22Rv1 (cell line): ENCODE data around the gene HIVEP3.
A peak's percentile ranks its signal among the peaks of the same experiment; 100 is the strongest.

Experiments used
- H3K27ac ChIP-seq: fragments of 450-650 bp; 2 replicates; pipeline ENCODE4 v1.5.1; 2017
- ZFX ChIP-seq: fragments of 450-650 bp; IDR thresholded peaks from 2 replicates; pipeline ENCODE4 v1.6.1; 2017; ENCODE audit warnings: antibody characterized with exemption, borderline replicate concordance
- TF ChIP-seq, protein P1 (sequence below): fragments of 450-650 bp; IDR thresholded peaks from 2 replicates; pipeline ENCODE4 v1.5.1; 2017; ENCODE audit warnings: mild to moderate bottlenecking

The HIVEP3 gene

GRCh38 chr1:41789661-41790330 is 128.9 kb downstream of the HIVEP3 start:
- TF ChIP-seq, protein P1, sequence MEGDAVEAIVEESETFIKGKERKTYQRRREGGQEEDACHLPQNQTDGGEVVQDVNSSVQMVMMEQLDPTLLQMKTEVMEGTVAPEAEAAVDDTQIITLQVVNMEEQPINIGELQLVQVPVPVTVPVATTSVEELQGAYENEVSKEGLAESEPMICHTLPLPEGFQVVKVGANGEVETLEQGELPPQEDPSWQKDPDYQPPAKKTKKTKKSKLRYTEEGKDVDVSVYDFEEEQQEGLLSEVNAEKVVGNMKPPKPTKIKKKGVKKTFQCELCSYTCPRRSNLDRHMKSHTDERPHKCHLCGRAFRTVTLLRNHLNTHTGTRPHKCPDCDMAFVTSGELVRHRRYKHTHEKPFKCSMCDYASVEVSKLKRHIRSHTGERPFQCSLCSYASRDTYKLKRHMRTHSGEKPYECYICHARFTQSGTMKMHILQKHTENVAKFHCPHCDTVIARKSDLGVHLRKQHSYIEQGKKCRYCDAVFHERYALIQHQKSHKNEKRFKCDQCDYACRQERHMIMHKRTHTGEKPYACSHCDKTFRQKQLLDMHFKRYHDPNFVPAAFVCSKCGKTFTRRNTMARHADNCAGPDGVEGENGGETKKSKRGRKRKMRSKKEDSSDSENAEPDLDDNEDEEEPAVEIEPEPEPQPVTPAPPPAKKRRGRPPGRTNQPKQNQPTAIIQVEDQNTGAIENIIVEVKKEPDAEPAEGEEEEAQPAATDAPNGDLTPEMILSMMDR, result no peak
- TF ChIP-seq ZFX, result no peak
- peak overlapping the region; percentile 52 for H3K27ac ChIP-seq

DNA sequence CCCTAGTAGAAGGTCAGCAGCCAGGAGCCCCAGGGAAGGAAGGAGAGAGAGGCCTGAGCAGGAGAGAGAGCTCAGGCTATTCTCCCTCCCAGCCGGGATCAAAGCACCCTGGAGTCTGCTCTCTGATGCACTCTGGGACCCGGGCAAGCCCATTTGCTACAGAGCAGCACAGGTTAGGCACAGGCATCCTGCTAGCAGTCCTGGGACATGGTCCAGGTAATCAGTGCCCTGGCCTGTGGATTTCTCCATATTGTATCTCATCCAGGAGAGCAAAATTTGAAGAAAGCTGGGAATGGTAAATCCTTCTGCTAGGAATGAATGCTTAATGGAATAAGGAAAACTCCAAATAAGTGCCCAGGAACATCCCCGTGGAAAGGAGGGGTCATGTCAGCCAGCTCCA is 130.3 kb downstream of the HIVEP3 start:
- H3K27ac ChIP-seq, result no peak overlapping the region
- TF ChIP-seq, protein P1, result no peak
- no peak for TF ChIP-seq ZFX

DNA sequence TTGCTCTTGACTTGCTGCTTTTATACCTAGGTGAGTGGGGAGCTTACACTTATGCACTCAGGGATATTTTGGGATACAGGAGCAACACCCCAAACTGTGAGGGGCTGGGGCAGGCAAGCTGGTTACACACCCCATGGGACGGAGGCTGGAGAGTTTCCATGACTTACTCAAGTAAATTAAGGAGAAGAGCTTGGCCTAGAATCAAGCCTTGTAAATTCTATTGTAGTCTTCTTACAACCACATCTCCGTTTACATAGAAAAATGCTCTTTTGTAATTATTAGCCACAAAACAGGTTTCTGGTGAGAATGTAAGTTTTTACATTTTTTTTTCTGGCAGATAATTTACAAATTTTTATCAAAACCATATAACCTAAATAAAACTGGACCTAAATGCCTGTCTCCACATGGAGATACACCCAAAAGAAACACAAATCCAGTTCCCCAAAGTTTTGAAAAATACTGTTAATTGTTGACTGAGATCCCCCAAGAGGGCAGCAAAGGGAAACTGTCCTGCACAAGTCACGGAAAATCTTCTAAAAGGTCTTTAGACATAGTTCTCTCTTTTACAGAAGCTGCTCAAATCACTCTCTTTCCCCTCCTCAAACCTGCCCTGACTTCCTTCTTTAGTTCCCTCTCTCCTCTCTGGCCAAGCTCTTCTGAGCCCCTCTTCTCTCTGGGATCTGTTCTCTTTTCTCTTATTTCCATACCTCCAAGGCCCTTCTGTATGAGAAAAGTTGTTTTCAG is 134.0 kb downstream of the HIVEP3 start:
- TF ChIP-seq ZFX, result no peak
- TF ChIP-seq, protein P1, result no peak
- no peak overlapping the region for H3K27ac ChIP-seq

- TF ChIP-seq, protein P1, result no peak
- TF ChIP-seq ZFX, result no peak
- H3K27ac ChIP-seq, result no peak overlapping the region
These were observed 135.5 kb downstream of the HIVEP3 start for GRCh38 chr1:41783189-41783639.

DNA sequence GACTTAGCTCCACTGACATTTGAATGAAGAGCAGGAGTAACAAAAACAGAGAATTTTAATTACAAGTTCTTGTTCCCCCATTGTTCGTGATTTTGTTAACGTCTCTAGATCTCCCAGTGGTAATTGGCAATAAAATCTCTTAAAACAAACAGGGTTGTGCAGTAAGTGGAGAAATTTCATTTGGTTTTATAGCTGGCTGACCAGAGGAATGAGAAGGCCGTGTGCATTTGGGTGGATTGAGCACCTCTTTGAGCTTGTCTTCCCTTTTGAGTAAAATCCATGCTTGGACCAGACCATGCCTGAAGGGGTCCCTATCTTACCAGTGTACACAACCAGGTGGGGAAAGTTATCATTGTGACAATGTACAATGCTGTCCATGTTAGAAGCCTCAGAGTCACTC is 137.8 kb downstream of the HIVEP3 start:
- no peak for TF ChIP-seq ZFX
- TF ChIP-seq, protein P1, result no peak
- no peak overlapping the region for H3K27ac ChIP-seq

DNA sequence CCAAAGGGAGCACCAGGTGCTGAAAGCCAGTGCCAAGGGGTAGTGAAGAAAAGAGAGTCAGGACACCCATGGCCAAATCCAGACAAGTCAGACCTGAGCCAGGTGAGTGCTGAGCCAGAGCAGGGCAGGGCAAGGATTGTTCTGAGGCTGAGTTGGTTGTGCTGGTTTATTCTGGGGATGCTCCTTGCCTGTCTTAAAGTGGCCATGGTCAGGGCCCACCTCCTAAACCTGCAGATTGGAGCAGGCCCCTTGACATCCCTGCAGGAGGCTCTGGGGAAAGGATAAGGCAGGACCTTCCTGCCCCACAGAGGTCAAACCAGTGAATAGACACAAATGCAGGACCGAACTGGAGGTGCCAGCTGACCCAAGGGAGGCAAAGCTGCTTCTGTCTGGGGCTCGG is 138.4 kb downstream of the HIVEP3 start:
- no peak overlapping the region for H3K27ac ChIP-seq
- TF ChIP-seq, protein P1, result no peak
- TF ChIP-seq ZFX, result no peak

- no peak overlapping the region for H3K27ac ChIP-seq
- TF ChIP-seq, protein P1, result no peak
- TF ChIP-seq ZFX, result no peak
These were observed 139.4 kb downstream of the HIVEP3 start for GRCh38 chr1:41779360-41779759.
